PC-9 (cell line): ENCODE data around the gene ETV3L. TPM values are rescaled to one million over a fixed set of nuclear protein-coding genes. Genes with fewer than 3 reads are reported as not detected.

ENCODE experiments used
- BruUV-seq: library from RNA; stranded (reverse); fragments of 400-500 nt; replicated peaks from 2 replicates; lab custom pipeline; 2021; lab: Mats Ljungman, UMichigan
- CTCF ChIA-PET: fragments of 300-600 bp; sonication (Branson Sonifier 250); formaldehyde crosslinking; loops from one replicate; lab custom pipeline; 2022; ENCODE audit warnings: antibody characterized with exemption; lab: Charles Lee
- POLR2A ChIA-PET: fragments of 300-600 bp; sonication (Branson Sonifier 250); formaldehyde crosslinking; loops from one replicate; lab custom pipeline; 2022; ENCODE audit warnings: antibody characterized with exemption; ENCODE audit not compliant: unreplicated experiment; lab: Charles Lee
- DNase-seq, 2 experiments: peaks; one replicate each; pipeline versions ENCODE4 v3.0.0 to v3.0.0-alpha.2; 2015 to 2022; ENCODE audit warnings: mixed read lengths in 1 of 2
- H2AFZ ChIP-seq: fragments of 200-600 bp; sonication (generic); 2 replicates; pipeline ENCODE4 v1.8.1; 2017; ENCODE audit warnings: antibody characterized with exemption
- H3F3A ChIP-seq: fragments of 200-600 bp; sonication (generic); 2 replicates; pipeline ENCODE4 v1.8.1; 2017; ENCODE audit warnings: antibody characterized with exemption, mild to moderate bottlenecking, low read depth; ENCODE audit not compliant: insufficient read depth
- H3K27ac ChIP-seq: fragments of 200-600 bp; sonication (generic); 2 replicates; pipeline ENCODE4 v1.6.1; 2016; ENCODE audit warnings: mixed run types
- H3K27me3 ChIP-seq: fragments of 200-600 bp; sonication (generic); 2 replicates; pipeline ENCODE4 v1.6.1; 2016; ENCODE audit warnings: low read depth, mixed run types; ENCODE audit not compliant: insufficient read depth
- H3K36me3 ChIP-seq: fragments of 200-600 bp; sonication (generic); 2 replicates; pipeline ENCODE4 v1.6.1; 2016; ENCODE audit warnings: low read depth, mixed run types
- H3K4me1 ChIP-seq: fragments of 200-600 bp; sonication (generic); replicated peaks from 2 replicates; pipeline ENCODE4 v1.6.1; 2016; ENCODE audit warnings: mixed run types; ENCODE audit not compliant: insufficient read depth
- H3K4me2 ChIP-seq: fragments of 200-600 bp; sonication (generic); 2 replicates; pipeline ENCODE4 v1.6.1; 2017; ENCODE audit warnings: mixed run types
- H3K4me3 ChIP-seq: fragments of 200-600 bp; sonication (generic); 2 replicates; pipeline ENCODE4 v1.6.1; 2016; ENCODE audit warnings: mixed run types
- H3K79me2 ChIP-seq: fragments of 200-600 bp; sonication (generic); 2 replicates; pipeline ENCODE4 v1.6.1; 2017; ENCODE audit warnings: low read depth, mixed run types
- H3K9me2 ChIP-seq: fragments of 200-600 bp; sonication (generic); 2 replicates; pipeline ENCODE4 v1.8.1; 2017; ENCODE audit warnings: mild to moderate bottlenecking; ENCODE audit not compliant: insufficient read depth
- H3K9me3 ChIP-seq: fragments of 200-600 bp; sonication (generic); 2 replicates; pipeline ENCODE4 v1.8.1; 2016; ENCODE audit warnings: low read depth; ENCODE audit not compliant: insufficient read depth
- H4K20me1 ChIP-seq: fragments of 200-600 bp; sonication (generic); 2 replicates; pipeline ENCODE4 v1.8.1; 2017; ENCODE audit not compliant: insufficient read depth
- EZH2 ChIP-seq: fragments of 200-600 bp; sonication (generic); IDR thresholded peaks from 2 replicates; pipeline ENCODE4 v1.8.0; 2017; ENCODE audit warnings: antibody characterized with exemption, low read depth
- intact Hi-C: fragments of 100-400 bp; cut with micrococcal nuclease; formaldehyde crosslinking; loops from one replicate; pipeline ENCODE4 v1.10.0; 2022; ENCODE audit not compliant: unreplicated experiment
- total RNA-seq: library from RNA; stranded (reverse); gene quantifications from 2 replicates; pipeline ENCODE4 v1.2.3, GENCODE V29; 2021
- TF ChIP-seq, protein P1 (sequence below): fragments of 200-600 bp; sonication (generic); conservative IDR thresholded peaks from 2 replicates; pipeline ENCODE4 v1.6.1; 2017; ENCODE audit warnings: mixed run types, antibody characterized with exemption, mild to moderate bottlenecking, moderate library complexity

ETV3L gene
- total RNA-seq, 1 experiment from 2014 or later, result not detected

DNA sequence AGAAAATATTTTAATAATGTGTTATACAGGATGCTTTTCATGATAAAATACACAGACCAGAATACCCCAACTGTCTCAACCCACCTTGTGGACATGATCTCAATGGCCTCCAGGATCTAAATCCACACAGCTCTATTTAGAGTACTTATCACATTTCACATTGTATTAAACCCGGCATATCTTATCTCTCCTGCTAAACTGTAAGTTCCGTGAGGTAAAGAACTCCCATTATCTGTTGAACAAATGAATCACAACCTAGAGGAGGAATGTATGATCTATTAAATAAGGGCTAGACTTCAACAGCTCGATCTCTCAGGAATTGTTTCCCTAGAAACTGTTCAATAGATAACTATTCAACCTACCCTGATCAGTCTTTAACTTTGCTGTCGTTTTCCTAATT lies 31.7 kb upstream of the ETV3L start:
- ChIA-PET POLR2A (no interaction called here), CTCF (no interaction called here)
- no peaks in the 10 kb centered on the region for H3K27me3 ChIP-seq
- peaks cover 56% of the 10 kb centered on the region for H3K79me2 ChIP-seq
- H3K4me1 ChIP-seq, result peaks cover 50% of the 10 kb centered on the region
- BruUV-seq, result no TSS peak
- H3F3A ChIP-seq, result peaks cover 51% of the 10 kb centered on the region
- peak overlapping the region; percentile 90 for H3K27ac ChIP-seq
- H2AFZ ChIP-seq, result no peak overlapping the region
- no peaks in the 10 kb centered on the region for H3K9me2 ChIP-seq
- no peak for DNase-seq
- H3K36me3 ChIP-seq, result peaks cover 73% of the 10 kb centered on the region
- peaks cover 1% of the 10 kb centered on the region; the same call in 1 of the 2 replicates for H4K20me1 ChIP-seq
- no peaks in the 10 kb centered on the region for H3K9me3 ChIP-seq
- H3K4me2 ChIP-seq, result peak overlapping the region; percentile 68
- intact Hi-C loops, result loop anchor here (10.0 kb wide), 1 partner anchor 436 kb away; no protein-coding TSS in a partner anchor
- TF ChIP-seq EZH2, result no peak
- TF ChIP-seq, protein P1, sequence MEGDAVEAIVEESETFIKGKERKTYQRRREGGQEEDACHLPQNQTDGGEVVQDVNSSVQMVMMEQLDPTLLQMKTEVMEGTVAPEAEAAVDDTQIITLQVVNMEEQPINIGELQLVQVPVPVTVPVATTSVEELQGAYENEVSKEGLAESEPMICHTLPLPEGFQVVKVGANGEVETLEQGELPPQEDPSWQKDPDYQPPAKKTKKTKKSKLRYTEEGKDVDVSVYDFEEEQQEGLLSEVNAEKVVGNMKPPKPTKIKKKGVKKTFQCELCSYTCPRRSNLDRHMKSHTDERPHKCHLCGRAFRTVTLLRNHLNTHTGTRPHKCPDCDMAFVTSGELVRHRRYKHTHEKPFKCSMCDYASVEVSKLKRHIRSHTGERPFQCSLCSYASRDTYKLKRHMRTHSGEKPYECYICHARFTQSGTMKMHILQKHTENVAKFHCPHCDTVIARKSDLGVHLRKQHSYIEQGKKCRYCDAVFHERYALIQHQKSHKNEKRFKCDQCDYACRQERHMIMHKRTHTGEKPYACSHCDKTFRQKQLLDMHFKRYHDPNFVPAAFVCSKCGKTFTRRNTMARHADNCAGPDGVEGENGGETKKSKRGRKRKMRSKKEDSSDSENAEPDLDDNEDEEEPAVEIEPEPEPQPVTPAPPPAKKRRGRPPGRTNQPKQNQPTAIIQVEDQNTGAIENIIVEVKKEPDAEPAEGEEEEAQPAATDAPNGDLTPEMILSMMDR, result no peak
- no peak overlapping the region for H3K4me3 ChIP-seq

DNA sequence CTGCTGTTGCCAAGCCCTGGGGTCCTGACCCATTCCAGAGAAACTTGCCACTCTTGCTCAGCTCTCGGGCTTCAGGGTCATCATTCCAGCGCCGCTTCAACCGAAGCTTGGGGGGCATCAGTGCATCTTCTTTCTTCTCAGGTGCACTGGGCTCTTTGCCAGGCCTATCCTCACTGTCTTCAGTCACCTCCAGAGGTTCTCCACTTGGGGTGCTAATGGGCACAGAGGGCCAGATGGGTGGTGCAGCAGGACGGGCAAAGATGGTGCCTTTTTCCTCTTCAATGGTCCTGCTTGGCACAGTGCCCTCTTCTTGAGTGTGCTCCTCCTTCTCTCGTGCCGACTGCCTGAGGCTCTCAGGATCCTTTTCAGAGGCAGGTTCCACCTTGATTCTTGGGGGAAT lies 25.2 kb upstream of the ETV3L start:
- ChIA-PET POLR2A (no interaction called here), CTCF (no interaction called here)
- H3K27me3 ChIP-seq, result no peaks in the 10 kb centered on the region
- no peak overlapping the region for H3K4me3 ChIP-seq
- H4K20me1 ChIP-seq, result no peaks in the 10 kb centered on the region; the same call in none of the 2 replicates
- TF ChIP-seq, protein P1, result no peak
- TF ChIP-seq EZH2, result no peak
- intact Hi-C loops, result no loop called here
- no peaks in the 10 kb centered on the region for H3K9me3 ChIP-seq
- H3K79me2 ChIP-seq, result peaks cover 13% of the 10 kb centered on the region; the same call in 1 of the 2 replicates
- no TSS peak for BruUV-seq
- peaks cover 48% of the 10 kb centered on the region for H3K36me3 ChIP-seq
- no peak overlapping the region for H3K4me2 ChIP-seq
- no peak overlapping the region for H2AFZ ChIP-seq
- no peak overlapping the region for H3K27ac ChIP-seq
- H3K4me1 ChIP-seq, result no peaks in the 10 kb centered on the region
- DNase-seq, result no peak
- peaks cover 20% of the 10 kb centered on the region for H3F3A ChIP-seq
- no peaks in the 10 kb centered on the region for H3K9me2 ChIP-seq

DNA sequence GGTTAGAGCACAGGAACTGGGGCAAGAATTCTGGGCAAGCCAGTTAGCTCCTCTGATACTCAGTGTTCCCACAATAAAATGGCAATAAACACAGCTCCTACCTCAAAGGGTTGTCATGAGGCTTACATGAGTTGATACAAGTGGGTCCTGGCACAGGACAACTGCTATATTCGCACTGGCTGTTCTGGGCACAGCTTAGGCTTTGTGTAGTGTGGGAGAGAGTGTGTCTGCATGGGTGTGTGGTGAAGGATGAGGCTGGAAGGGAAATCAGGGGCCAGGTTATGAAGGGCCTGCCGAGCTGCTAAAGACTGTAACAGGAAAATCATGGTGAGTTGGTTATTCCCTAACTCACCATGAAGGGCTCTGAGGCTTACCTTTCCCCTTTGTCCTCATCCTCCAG lies 19.8 kb upstream of the ETV3L start:
- no peaks in the 10 kb centered on the region for H3K4me1 ChIP-seq
- H3K27me3 ChIP-seq, result no peaks in the 10 kb centered on the region
- no TSS peak for BruUV-seq
- TF ChIP-seq, protein P1, result no peak
- TF ChIP-seq EZH2, result no peak
- no peaks in the 10 kb centered on the region for H3K9me2 ChIP-seq
- H3K4me2 ChIP-seq, result no peak overlapping the region
- no peak overlapping the region for H3K4me3 ChIP-seq
- 0 out of 2 replicates have a peak, but pooled peaks cover 5% of the 10 kb centered on the region for H3K79me2 ChIP-seq
- ChIA-PET CTCF (no interaction called here), POLR2A (no interaction called here)
- no peak overlapping the region for H3K27ac ChIP-seq
- no peaks in the 10 kb centered on the region for H3K9me3 ChIP-seq
- no peak overlapping the region for H2AFZ ChIP-seq
- DNase-seq, result no peak
- intact Hi-C loops, result no loop called here
- peaks cover 21% of the 10 kb centered on the region for H3F3A ChIP-seq
- H4K20me1 ChIP-seq, result no peaks in the 10 kb centered on the region; the same call in none of the 2 replicates
- H3K36me3 ChIP-seq, result 0 out of 2 replicates have a peak, but pooled peaks cover 12% of the 10 kb centered on the region
